Naive B cell (primary cell): Measurements from ENCODE around the gene PHF3. TPM values are rescaled to one million over a fixed set of nuclear protein-coding genes. Genes with fewer than 3 reads are reported as not detected.

Source experiments
- ATAC-seq, 2 donors: fragments of 150-1000 bp; cut with Tn5 transposase; 2 replicates each; pipeline ENCODE4 v1.10.0; 2021; ENCODE audit warnings: low read depth in 2 of 2, mild to moderate bottlenecking in 2 of 2, moderate library complexity in 2 of 2
- DNase-seq: peaks from one replicate; pipeline ENCODE4 v3.0.0; 2022
- H3K27ac Mint-ChIP-seq, 6 donors: one replicate each; pipeline ENCODE4 v1.8.0; 2020 to 2022; ENCODE audit warnings: mild to moderate bottlenecking in 6 of 6, mixed read lengths in 6 of 6, moderate library complexity in 5 of 6, inconsistent platforms in 2 of 6
- H3K27me3 Mint-ChIP-seq, 3 donors: one replicate each; pipeline ENCODE4 v1.8.0; 2021 to 2022; ENCODE audit warnings: mixed read lengths in 3 of 3, mild to moderate bottlenecking in 1 of 3
- H3K36me3 Mint-ChIP-seq, 2 donors: one replicate each; pipeline ENCODE4 v1.8.0; 2020 to 2022; ENCODE audit warnings: mixed read lengths in 2 of 2, inconsistent platforms in 1 of 2, mild to moderate bottlenecking in 1 of 2
- H3K4me1 Mint-ChIP-seq, 3 donors: one replicate each; pipeline ENCODE4 v1.8.0; 2020 to 2022; ENCODE audit warnings: mixed read lengths in 3 of 3, inconsistent platforms in 1 of 3, mild to moderate bottlenecking in 1 of 3, moderate library complexity in 1 of 3
- H3K4me3 Mint-ChIP-seq, 8 donors: one replicate each; pipeline ENCODE4 v1.8.0; 2020 to 2022; ENCODE audit warnings: mild to moderate bottlenecking in 8 of 8, mixed read lengths in 8 of 8, moderate library complexity in 8 of 8, inconsistent platforms in 2 of 8
- H3K9me3 Mint-ChIP-seq, 7 donors: one replicate each; pipeline ENCODE4 v1.8.0; 2020 to 2022; ENCODE audit warnings: mixed read lengths in 7 of 7, mild to moderate bottlenecking in 5 of 7, inconsistent platforms in 2 of 7, moderate library complexity in 1 of 7
- polyA plus RNA-seq, 6 donors: library from polyadenylated mRNA; unstranded; fragments of 300-500 nt; fragmentation: Illumina TruSeq; gene quantifications; one replicate each; pipeline ENCODE4 v1.2.3, GENCODE V29; 2021; ENCODE audit warnings: low read depth in 6 of 6

The PHF3 gene
- polyA plus RNA-seq, 6 donors from 2014 or later: 4.8 to 54.3 (median 31.4) TPM

DNA sequence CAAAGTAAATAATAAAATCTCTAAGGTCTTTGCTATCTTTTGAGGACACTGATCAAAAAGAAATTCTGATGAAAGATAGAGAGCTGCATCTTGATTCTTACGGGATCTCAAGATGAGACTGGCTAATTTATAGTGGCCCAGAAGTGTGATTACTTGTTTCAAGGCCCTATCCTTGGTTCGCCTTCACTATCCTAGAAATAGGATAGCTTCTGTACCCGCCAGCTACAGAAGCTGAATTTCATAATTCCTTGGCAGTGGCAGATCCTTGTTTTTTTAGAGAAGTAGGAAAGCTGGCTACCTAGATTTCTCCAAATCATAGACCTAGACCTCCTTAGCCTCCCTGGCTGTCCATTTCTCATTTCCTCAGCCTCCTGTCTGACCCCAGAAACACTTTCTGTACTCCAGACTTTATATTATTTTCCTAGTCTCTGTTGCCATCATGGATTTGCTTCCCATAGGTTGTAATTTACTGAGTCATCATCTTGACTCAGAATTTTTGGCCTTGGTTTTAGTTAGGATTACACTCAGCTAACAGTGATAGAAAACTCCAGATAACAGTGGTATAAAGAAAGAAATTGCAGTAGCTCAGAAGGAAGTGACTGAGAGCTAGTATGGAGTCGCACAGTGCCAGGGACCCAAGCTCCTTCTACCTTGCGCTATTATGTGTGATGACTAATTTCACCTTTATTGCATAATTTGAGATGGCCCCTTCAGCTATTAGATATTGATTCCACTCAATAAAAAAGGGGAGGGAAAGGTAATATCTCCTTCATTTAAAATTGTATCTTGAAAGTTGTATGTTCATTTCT, 27.7 kb downstream of the PHF3 start:
- no peak for ATAC-seq
- DNase-seq: no peak
- peak overlapping the region in 3 of 6 donors; percentile 29 to 78 (median 51) for H3K27ac Mint-ChIP-seq
- H3K4me3 Mint-ChIP-seq: peak overlapping the region in 1 of 8 donors; percentile 16
- no peaks in the 10 kb centered on the region for H3K27me3 Mint-ChIP-seq
- no peaks in the 10 kb centered on the region for H3K9me3 Mint-ChIP-seq
- no peaks in the 10 kb centered on the region for H3K36me3 Mint-ChIP-seq
- H3K4me1 Mint-ChIP-seq: peaks cover 43 to 73% (median 60%) of the 10 kb centered on the region in 3 donors

DNA sequence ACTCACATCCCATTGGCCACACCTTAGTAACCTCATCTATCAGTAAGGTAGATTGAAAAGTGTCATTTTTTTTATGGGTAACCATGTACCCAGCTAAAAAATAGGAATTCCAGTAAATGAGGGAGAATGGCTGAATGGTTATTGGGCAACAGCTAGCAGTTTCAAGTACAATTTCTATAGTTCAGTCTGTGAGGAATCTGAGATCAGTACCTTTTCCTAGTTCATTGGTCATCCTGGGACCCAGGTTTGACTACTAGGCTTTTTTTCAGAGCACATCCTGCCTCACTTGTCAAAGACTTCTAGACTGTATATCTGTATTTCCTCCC, 28.3 kb downstream of the PHF3 start:
- ATAC-seq (no peak), DNase-seq (no peak)
- peak overlapping the region in 2 of 8 donors; percentile 22 to 37 for H3K4me3 Mint-ChIP-seq
- peaks cover 39 to 70% (median 54%) of the 10 kb centered on the region in 3 donors for H3K4me1 Mint-ChIP-seq
- no peak overlapping the region for H3K27ac Mint-ChIP-seq
- H3K9me3 Mint-ChIP-seq: no peaks in the 10 kb centered on the region
- no peaks in the 10 kb centered on the region for H3K27me3 Mint-ChIP-seq
- H3K36me3 Mint-ChIP-seq: no peaks in the 10 kb centered on the region

DNA sequence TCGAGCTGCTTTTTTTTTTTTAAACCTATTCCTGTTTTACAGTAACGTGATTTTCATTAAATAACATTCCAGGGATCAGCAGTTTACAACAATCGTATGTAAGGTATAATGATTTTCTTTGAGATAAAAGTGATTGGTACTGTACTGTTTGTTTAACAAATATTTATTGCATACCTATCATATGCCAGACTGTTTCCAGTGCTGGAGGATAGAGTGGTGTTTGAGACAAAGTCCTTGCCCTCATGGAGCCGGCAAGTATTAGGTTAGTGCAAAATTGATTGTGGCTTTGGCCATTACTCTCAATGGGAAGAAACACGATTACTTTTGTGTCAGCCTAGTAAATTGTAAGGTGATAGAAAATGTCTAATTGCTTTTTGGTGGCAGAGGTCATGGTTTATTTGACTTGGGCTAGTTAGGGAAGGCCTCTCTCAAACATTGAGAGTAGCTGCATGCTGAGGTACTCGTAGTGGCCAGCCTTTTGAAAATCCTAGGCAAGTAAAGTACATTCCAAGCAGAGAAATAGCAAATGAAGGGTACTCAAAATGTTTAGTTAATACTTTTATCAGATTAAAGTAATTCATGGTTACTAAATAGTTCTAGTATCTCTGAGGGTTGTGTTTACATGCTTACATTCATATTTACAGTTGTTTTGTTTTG, 35.6 kb downstream of the PHF3 start:
- DNase-seq (no peak), ATAC-seq (no peak)
- Mint-ChIP-seq H3K27me3 (no peaks in the 10 kb centered on the region), H3K4me3 (peak overlapping the region in 1 of 8 donors; percentile 22), H3K4me1 (peaks cover 19 to 57% (median 24%) of the 10 kb centered on the region in 3 donors), H3K27ac (peak overlapping the region in 2 of 6 donors; percentile 12 to 73), H3K9me3 (no peaks in the 10 kb centered on the region), H3K36me3 (peaks cover 0 to 8% of the 10 kb centered on the region in 2 donors)

DNA sequence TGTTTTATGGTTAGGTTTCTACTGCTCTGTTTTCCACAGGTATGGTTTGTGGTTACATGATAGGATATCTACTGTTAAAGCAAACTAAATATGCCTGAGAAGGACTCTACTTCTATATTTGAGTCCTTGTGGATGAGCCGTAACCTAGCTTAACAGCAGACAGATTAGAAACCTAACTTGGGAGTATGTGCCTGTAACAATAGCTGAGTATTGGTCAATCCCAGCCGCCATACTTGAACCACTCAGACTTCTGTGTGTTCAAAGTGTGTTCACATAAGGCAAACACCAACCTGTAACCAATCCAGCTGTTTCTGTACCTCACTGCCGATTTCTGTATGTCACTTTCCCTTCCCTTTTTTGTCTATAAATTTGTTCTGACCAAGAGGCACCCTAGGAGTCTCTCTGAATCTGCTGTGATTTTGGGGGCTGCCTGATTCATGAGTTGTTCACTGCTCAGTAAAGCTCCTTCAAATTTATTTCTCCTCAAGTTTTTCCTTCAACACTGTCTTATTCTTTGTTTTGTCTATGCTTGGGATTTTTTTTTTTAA, 37.1 kb downstream of the PHF3 start:
- H3K4me3 Mint-ChIP-seq: peak overlapping the region in 3 of 8 donors; percentile 8 to 46 (median 41)

DNA sequence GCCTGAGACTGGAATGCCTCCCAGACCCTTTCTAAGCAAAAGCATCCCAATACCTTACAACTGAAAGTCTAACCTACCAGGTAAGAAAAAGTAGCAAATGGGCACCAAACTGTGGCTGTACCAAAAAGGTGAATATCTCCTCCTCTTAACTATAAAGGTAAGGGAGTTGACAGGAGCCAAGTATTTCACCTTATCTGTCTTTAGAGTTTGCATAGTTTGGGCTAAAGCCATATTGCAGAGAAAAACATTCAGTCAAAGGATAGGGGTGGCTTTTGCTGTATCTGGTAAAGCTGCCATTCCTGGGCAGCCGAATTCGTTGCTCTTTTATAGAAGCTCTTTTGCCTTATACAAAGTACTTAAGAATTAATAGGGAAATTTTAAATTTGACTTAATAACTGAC, 38.1 kb downstream of the PHF3 start:
- no peak for ATAC-seq

More for the DNA sequence above, 37.1 kb downstream of the PHF3 start:
- Mint-ChIP-seq H3K9me3 (no peaks in the 10 kb centered on the region), H3K27ac (peak overlapping the region in 3 of 6 donors; percentile 40 to 80 (median 49)), H3K36me3 (peaks cover 0 to 8% of the 10 kb centered on the region in 2 donors), H3K4me1 (peaks cover 10 to 48% (median 20%) of the 10 kb centered on the region in 3 donors), H3K27me3 (no peaks in the 10 kb centered on the region)
- DNase-seq: peak; percentile 16
- ATAC-seq: peak; percentile 41 to 67

DNA sequence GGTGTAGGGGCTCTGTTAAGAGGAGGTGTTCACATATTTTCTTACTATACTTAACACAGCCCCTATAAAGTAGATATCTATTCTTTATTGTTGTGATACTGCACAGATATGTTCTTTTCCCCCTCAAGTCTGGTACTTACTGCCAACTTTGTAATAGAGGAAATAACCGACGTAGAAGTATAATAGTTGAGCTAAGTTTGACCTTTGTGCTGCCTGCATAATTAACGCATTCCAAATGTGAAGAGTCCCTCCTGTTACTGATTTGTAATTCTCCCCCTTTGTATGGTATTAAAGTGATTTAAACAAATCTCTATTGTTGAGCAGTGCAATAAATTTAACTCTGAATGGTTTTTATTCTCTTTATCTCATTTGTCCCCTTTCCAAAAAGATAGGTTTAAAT, 39.0 kb downstream of the PHF3 start:
- DNase-seq (no peak), ATAC-seq (no peak)
- Mint-ChIP-seq H3K27me3 (no peaks in the 10 kb centered on the region), H3K27ac (peak overlapping the region in 1 of 6 donors; percentile 11), H3K4me3 (peak overlapping the region in 1 of 8 donors; percentile 17), H3K9me3 (no peaks in the 10 kb centered on the region), H3K36me3 (peaks cover 0 to 8% of the 10 kb centered on the region in 2 donors), H3K4me1 (peaks cover 19 to 50% (median 22%) of the 10 kb centered on the region in 3 donors)

More for the DNA sequence above, 38.1 kb downstream of the PHF3 start:
- DNase-seq: no peak
- H3K27ac Mint-ChIP-seq: peak overlapping the region in 1 of 6 donors; percentile 16
- H3K27me3 Mint-ChIP-seq: no peaks in the 10 kb centered on the region
- peaks cover 9 to 46% (median 16%) of the 10 kb centered on the region in 3 donors for H3K4me1 Mint-ChIP-seq
- H3K4me3 Mint-ChIP-seq: no peak overlapping the region
- peaks cover 0 to 8% of the 10 kb centered on the region in 2 donors for H3K36me3 Mint-ChIP-seq
- no peaks in the 10 kb centered on the region for H3K9me3 Mint-ChIP-seq

DNA sequence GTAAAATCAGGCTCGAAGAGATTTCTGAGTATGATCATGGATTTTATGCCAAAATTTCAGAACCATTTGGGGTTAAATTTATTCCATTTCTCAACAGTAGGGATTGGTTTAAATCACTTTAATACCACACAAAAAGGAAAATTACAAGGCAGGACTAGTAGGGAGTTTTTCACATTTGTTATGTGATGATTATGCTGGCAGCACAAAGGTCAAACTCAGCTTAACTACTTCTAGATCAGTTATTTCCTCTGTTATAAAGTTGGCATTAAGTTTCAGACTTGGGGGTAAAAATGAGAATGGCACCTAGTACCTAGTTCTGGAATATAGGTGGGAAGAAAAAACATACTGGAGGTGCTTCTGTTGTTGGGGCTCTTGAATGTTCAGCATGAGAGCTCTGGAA, 39.5 kb downstream of the PHF3 start:
- Mint-ChIP-seq H3K27me3 (no peaks in the 10 kb centered on the region), H3K27ac (no peak overlapping the region), H3K4me3 (no peak overlapping the region), H3K9me3 (no peaks in the 10 kb centered on the region), H3K36me3 (peaks cover 0 to 8% of the 10 kb centered on the region in 2 donors), H3K4me1 (peaks cover 19 to 47% (median 23%) of the 10 kb centered on the region in 3 donors)
- no peak for DNase-seq
- no peak for ATAC-seq

DNA sequence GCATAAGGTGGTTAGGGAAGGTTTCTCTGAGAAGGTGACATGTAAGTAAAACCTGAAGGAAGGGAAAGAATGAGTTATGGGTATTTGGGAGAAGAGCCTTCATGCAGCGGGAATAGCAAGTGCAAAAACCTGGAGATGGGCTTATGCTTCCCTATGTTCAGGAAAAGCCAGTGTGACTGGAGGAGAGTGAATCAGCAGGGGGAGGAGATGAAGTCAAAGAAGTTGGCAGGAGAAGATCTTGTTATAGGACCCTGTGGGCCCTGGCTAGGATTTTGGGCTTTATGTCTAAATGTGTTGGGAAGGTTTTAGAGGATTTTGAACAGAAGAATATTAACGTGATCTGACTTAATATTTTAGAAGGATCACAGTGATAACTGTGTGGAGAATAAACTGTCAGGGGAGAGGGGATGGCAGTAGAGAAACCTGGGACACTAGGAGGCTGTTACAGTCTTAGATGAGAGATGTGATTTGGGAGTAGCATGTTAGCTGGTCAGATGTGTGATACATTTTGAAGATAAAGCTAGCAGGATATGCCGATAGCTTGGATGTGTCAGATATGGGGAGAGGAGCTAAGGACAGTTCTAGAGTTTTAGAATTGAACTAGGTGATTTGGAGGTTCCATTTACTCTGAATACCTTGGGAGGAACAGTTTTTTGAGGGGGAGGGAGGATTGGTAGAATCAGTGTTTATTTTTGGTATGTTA, 41.0 kb downstream of the PHF3 start:
- no peak overlapping the region for H3K27ac Mint-ChIP-seq

DNA sequence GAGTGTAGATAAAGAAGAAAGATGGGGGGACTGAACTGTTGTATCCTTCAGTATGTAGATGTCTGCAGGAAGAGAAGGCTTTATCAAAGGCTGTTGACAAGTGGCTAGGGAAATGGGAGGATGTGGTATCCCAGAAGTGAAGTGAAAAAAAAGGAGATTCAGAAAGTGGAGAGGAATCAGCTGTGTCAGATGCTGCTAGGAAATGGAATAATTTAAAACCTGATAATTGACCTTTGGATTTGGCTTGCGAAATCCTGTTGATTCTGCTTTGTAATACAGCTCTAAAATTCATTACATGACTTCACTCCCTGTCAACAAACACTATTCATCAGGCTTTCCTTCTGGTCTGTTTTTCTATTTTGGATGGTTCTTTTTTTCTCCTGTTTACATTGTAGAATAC, 41.7 kb downstream of the PHF3 start:
- ATAC-seq (no peak), DNase-seq (no peak)
- no peak overlapping the region for H3K27ac Mint-ChIP-seq
- peaks cover 0 to 1% (median 0%) of the 10 kb centered on the region in 7 donors for H3K9me3 Mint-ChIP-seq
- H3K27me3 Mint-ChIP-seq: no peaks in the 10 kb centered on the region
- peaks cover 9 to 11% of the 10 kb centered on the region in 2 donors for H3K36me3 Mint-ChIP-seq
- peaks cover 31 to 47% (median 32%) of the 10 kb centered on the region in 3 donors for H3K4me1 Mint-ChIP-seq
- H3K4me3 Mint-ChIP-seq: no peak overlapping the region

More for the DNA sequence above, 41.0 kb downstream of the PHF3 start:
- Mint-ChIP-seq H3K27me3 (no peaks in the 10 kb centered on the region), H3K4me1 (peaks cover 31 to 49% (median 33%) of the 10 kb centered on the region in 3 donors), H3K36me3 (peaks cover 9 to 10% of the 10 kb centered on the region in 2 donors), H3K4me3 (no peak overlapping the region), H3K9me3 (peaks cover 0 to 1% (median 0%) of the 10 kb centered on the region in 7 donors)
- DNase-seq (no peak), ATAC-seq (no peak)

DNA sequence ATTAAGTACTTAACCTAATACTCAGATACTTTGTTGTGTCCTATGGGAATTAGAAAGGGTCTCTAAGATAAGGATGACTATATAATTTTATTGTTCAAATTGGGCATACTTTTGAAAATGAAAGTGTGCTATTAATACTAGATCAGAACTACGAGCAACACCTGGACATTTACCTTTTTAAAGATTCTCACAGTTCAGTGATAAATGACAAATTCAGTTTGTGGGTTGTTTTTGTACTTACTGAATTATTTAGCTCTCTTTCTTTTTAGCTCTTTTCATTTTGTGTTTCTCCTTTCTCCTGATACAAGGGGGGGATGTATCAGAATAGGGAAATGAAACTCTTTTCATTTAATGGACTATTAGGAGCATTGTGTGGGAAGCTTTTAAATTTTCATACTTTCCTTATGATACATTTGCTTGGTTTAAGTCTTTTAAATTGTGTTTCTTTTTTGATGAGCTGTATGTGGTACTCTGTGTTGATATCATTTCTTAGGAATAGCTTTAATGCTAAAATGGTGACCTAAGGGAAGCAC, 47.5 kb downstream of the PHF3 start:
- peak overlapping the region in 5 of 6 donors; percentile 25 to 94 (median 57) for H3K27ac Mint-ChIP-seq

DNA sequence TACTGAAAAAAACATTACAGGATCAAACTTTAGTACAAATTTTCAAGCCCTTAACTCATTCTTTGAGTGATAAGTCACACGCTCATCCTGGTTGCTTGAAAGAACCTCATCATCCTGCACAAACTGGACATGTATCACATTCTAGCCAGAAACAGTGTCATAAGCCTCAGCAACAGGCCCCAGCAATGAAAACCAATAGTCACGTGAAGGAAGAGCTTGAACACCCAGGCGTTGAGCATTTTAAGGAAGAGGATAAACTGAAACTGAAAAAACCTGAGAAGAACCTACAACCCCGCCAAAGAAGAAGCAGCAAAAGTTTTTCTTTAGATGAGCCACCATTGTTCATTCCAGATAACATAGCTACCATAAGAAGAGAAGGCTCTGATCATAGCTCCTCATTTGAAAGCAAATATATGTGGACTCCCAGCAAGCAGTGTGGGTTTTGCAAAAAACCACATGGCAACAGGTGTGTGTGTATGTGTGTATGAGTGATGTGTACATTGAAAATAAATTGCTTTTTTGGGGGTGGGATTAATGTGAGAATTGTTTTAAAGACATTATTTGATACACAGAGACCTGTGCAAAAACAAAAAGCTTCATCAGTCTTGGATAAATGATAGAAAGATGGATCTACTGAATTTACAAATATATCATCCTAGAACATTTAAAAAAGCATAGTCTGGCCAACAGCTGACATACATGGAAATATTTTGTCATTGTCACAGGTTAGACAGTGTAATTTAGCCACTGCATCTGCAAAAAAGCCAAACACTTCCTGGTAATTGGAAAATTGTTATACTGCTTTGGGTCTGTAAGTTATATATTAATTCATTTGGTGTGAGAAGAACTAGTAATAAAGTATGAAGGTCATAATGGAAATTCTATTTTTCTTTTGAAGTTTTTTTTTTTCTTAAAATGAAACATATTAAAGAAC, 50.1 kb downstream of the PHF3 start:
- DNase-seq: peak; percentile 58
- H3K4me3 Mint-ChIP-seq: peak overlapping the region in 6 of 8 donors; percentile 31 to 69 (median 50)
- no peaks in the 10 kb centered on the region for H3K27me3 Mint-ChIP-seq
- peak; percentile 99 for ATAC-seq
- peaks cover 18 to 19% of the 10 kb centered on the region in 2 donors for H3K36me3 Mint-ChIP-seq
- H3K9me3 Mint-ChIP-seq: peaks cover 0 to 1% (median 0%) of the 10 kb centered on the region in 7 donors
- peak overlapping the region; percentile 29 to 93 (median 74) for H3K27ac Mint-ChIP-seq
- peaks cover 34 to 45% (median 39%) of the 10 kb centered on the region in 3 donors for H3K4me1 Mint-ChIP-seq

More for the DNA sequence above, 47.5 kb downstream of the PHF3 start:
- H3K4me3 Mint-ChIP-seq: peak overlapping the region in 2 of 8 donors; percentile 38 to 54
- H3K36me3 Mint-ChIP-seq: peaks cover 19 to 20% of the 10 kb centered on the region in 2 donors
- no peak for ATAC-seq
- DNase-seq: no peak
- H3K4me1 Mint-ChIP-seq: peaks cover 45 to 56% (median 47%) of the 10 kb centered on the region in 3 donors
- H3K9me3 Mint-ChIP-seq: peaks cover 0 to 1% (median 0%) of the 10 kb centered on the region in 7 donors
- no peaks in the 10 kb centered on the region for H3K27me3 Mint-ChIP-seq

DNA sequence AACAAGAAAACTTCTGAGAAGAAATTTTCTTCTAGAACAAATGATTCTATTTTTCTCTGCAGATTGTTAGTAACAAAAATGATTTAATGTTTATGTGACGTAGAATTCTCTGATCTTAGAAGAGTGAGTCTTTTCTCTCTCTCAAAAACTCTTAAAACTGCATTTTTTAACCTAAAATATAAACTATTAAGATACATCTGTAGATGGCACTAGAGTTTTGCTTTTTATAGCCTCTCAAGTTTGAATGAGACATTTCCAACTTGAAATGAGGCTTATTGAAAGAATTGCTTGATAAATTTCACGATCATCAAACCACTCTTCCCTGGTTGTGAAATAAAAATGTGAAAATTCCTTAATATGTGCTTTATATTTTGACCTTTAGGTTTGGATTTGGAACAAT, 53.8 kb downstream of the PHF3 start:
- Mint-ChIP-seq H3K27me3 (no peaks in the 10 kb centered on the region), H3K27ac (peak overlapping the region in 2 of 6 donors; percentile 44 to 60), H3K36me3 (peaks cover 3 to 5% of the 10 kb centered on the region in 2 donors), H3K9me3 (no peaks in the 10 kb centered on the region), H3K4me3 (no peak overlapping the region), H3K4me1 (peaks cover 19 to 28% (median 23%) of the 10 kb centered on the region in 3 donors)
- no peak for ATAC-seq
- DNase-seq: no peak
